GM12874 (cell line): ENCODE results near the gene NT5DC1.

Experiments used
- CTCF ChIP-seq: IDR thresholded peaks from 2 replicates; pipeline ENCODE4 v1.5.1; 2011; ENCODE audit warnings: low read depth, mild to moderate bottlenecking, control low read depth, low read length, moderate library complexity; ENCODE audit not compliant: insufficient read depth

Gene NT5DC1

GRCh38 chr6:116200619-116201249 lies 100.1 kb downstream of the NT5DC1 start:
- no peak for TF ChIP-seq CTCF

- TF ChIP-seq CTCF, result no peak
Measured at GRCh38 chr6:116201538-116201937, 100.9 kb downstream of the NT5DC1 start.

- no peak for TF ChIP-seq CTCF
Measured at GRCh38 chr6:116205281-116205680, 104.6 kb downstream of the NT5DC1 start.

- TF ChIP-seq CTCF, result no peak
Measured at GRCh38 chr6:116206231-116206903, 105.7 kb downstream of the NT5DC1 start.

- TF ChIP-seq CTCF, result no peak
Measured at GRCh38 chr6:116208056-116208785, 107.6 kb downstream of the NT5DC1 start.

GRCh38 chr6:116210316-116210715 lies 109.7 kb downstream of the NT5DC1 start:
- no peak for TF ChIP-seq CTCF

GRCh38 chr6:116210750-116211425 lies 110.2 kb downstream of the NT5DC1 start:
- no peak for TF ChIP-seq CTCF
